HepG2 (cell line): ENCODE data around the gene TXN. TPM values are rescaled to one million over a fixed set of nuclear protein-coding genes. Genes with fewer than 3 reads are reported as not detected.

ENCODE experiments used
- BCL6 ChIP-seq: IDR thresholded peaks from 2 replicates; pipeline ENCODE4 v1.6.1; 2016; ENCODE audit warnings: missing genetic modification reagents, missing compliant biosample characterization
- CBX2 ChIP-seq, 2 experiments: fragments of 200-600 bp in 1 of 2; sonication (generic); formaldehyde crosslinking in 1 of 2; IDR thresholded peaks; 2 replicates each; pipeline versions ENCODE4 v1.7.0 to v1.8.1; 2018 to 2022; ENCODE audit warnings: low read depth in 2 of 2, low read length in 1 of 2, mild to moderate bottlenecking in 1 of 2, missing genetic modification reagents in 1 of 2
- CERS6 ChIP-seq: sonication (generic); formaldehyde crosslinking; IDR thresholded peaks from 2 replicates; pipeline ENCODE4 v1.5.0; 2020; ENCODE audit warnings: missing genetic modification reagents
- CHD4 ChIP-seq: fragments of 200-600 bp; sonication (generic); IDR thresholded peaks from 2 replicates; pipeline ENCODE4 v1.7.0; 2017; ENCODE audit warnings: mild to moderate bottlenecking, low read length, borderline replicate concordance
- DNMT1 ChIP-seq: sonication (generic); formaldehyde crosslinking; IDR thresholded peaks from 2 replicates; pipeline ENCODE4 v1.5.1; 2020; ENCODE audit warnings: mild to moderate bottlenecking, missing genetic modification reagents
- ERF ChIP-seq: IDR thresholded peaks from 2 replicates; pipeline ENCODE4 v1.6.1; 2018; ENCODE audit warnings: missing biosample characterization, missing genetic modification reagents
- FIP1L1 ChIP-seq: fragments of 200-400 bp; formaldehyde crosslinking; IDR thresholded peaks from 2 replicates; pipeline ENCODE4 v1.6.1; 2018; ENCODE audit warnings: low read depth, mild to moderate bottlenecking, low read length, moderate library complexity, borderline replicate concordance; ENCODE audit not compliant: insufficient read depth
- HES4 ChIP-seq: sonication (generic); formaldehyde crosslinking; IDR thresholded peaks from 2 replicates; pipeline ENCODE4 v1.9.0; 2021; ENCODE audit warnings: mild to moderate bottlenecking, missing genetic modification reagents, borderline replicate concordance
- HMGXB4 ChIP-seq, 2 experiments: sonication (generic) in 1 of 2; formaldehyde crosslinking in 1 of 2; IDR thresholded peaks; 2 replicates each; pipeline versions ENCODE4 v1.4.0 to v1.6.1; 2018 to 2020; ENCODE audit warnings: missing genetic modification reagents in 2 of 2, borderline replicate concordance in 1 of 2, low read depth in 1 of 2, mild to moderate bottlenecking in 1 of 2, missing biosample characterization in 1 of 2
- IKZF1 ChIP-seq: fragments of 450-650 bp; IDR thresholded peaks from 2 replicates; pipeline ENCODE4 v1.7.1; 2016
- IRF9 ChIP-seq: sonication (generic); formaldehyde crosslinking; IDR thresholded peaks from 2 replicates; pipeline ENCODE4 v1.8.0; 2022; ENCODE audit warnings: missing genetic modification reagents, mild to moderate bottlenecking, borderline replicate concordance
- KLF15 ChIP-seq: sonication (generic); formaldehyde crosslinking; IDR thresholded peaks from 2 replicates; pipeline ENCODE4 v1.8.1; 2023; ENCODE audit warnings: borderline replicate concordance, mild to moderate bottlenecking, inconsistent platforms, missing genetic modification reagents, mixed read lengths
- NAIF1 ChIP-seq: sonication (generic); formaldehyde crosslinking; IDR thresholded peaks from 2 replicates; pipeline ENCODE4 v1.5.0; 2020; ENCODE audit warnings: mild to moderate bottlenecking, missing genetic modification reagents, borderline replicate concordance
- SIN3A ChIP-seq: IDR thresholded peaks from 2 replicates; pipeline ENCODE4 v1.6.1; 2011; ENCODE audit warnings: low read depth, mild to moderate bottlenecking, control low read depth, low read length, borderline replicate concordance
- SRSF9 ChIP-seq: fragments of 200-400 bp; formaldehyde crosslinking; IDR thresholded peaks from 2 replicates; pipeline ENCODE4 v1.6.1; 2018; ENCODE audit warnings: borderline replicate concordance, mild to moderate bottlenecking, low read depth, low read length; ENCODE audit not compliant: insufficient read depth, poor library complexity, severe bottlenecking
- TRAFD1 ChIP-seq: sonication (generic); formaldehyde crosslinking; IDR thresholded peaks from 2 replicates; pipeline ENCODE4 v1.5.1; 2020; ENCODE audit warnings: missing genetic modification reagents, mild to moderate bottlenecking, borderline replicate concordance
- ZMAT5 ChIP-seq: sonication (generic); formaldehyde crosslinking; IDR thresholded peaks from 2 replicates; pipeline ENCODE4 v1.5.0; 2020; ENCODE audit warnings: mild to moderate bottlenecking, low read depth, missing genetic modification reagents, borderline replicate concordance
- ZNF264 ChIP-seq: sonication (generic); formaldehyde crosslinking; IDR thresholded peaks from 2 replicates; pipeline ENCODE4 v1.4.0; 2020; ENCODE audit warnings: missing genetic modification reagents
- ZNF614 ChIP-seq: IDR thresholded peaks from 2 replicates; pipeline ENCODE4 v1.6.1; 2018; ENCODE audit warnings: missing biosample characterization, missing genetic modification reagents, inconsistent platforms, borderline replicate concordance
- ZNF629 ChIP-seq: sonication (generic); formaldehyde crosslinking; conservative IDR thresholded peaks from 2 replicates; pipeline ENCODE4 v1.5.0; 2020; ENCODE audit warnings: missing genetic modification reagents
- ZNF7 ChIP-seq: IDR thresholded peaks from 2 replicates; pipeline ENCODE4 v1.6.1; 2016; ENCODE audit warnings: missing biosample characterization, missing genetic modification reagents
- ZSCAN22 ChIP-seq: sonication (generic); formaldehyde crosslinking; IDR thresholded peaks from 2 replicates; pipeline ENCODE4 v1.4.0; 2020; ENCODE audit warnings: mild to moderate bottlenecking, missing genetic modification reagents
- polyA plus RNA-seq, 8 experiments: library from polyadenylated mRNA; depleted of rRNA in 3 of 8; stranded (reverse) in 7 of 8; unstranded in 1 of 8; fragments of >200 nt; fragmentation: Illumina TruSeq in 4 of 8; extraction: Trizol in 4 of 8; gene quantifications; 2 replicates each; pipeline versions ENCODE4 v1.2.1 to v1.2.3, GENCODE V29; 2011 to 2016; ENCODE audit warnings: low read depth in 4 of 8, missing spikeins in 1 of 8, mixed read lengths in 1 of 8; ENCODE audit not compliant: insufficient read depth in 1 of 8
- total RNA-seq, 5 experiments: library from RNA; depleted of rRNA; stranded (reverse); fragments of >200 nt; fragmentation: Illumina TruSeq; extraction: Trizol; gene quantifications; 2 replicates each; pipeline ENCODE4 v1.2.3, GENCODE V29; 2016; ENCODE audit warnings: low read depth in 1 of 5

The TXN gene
- total and polyA plus RNA-seq, 2 of the 13 experiments (the other 11 are each of a cell fraction or from before 2014, with no cell fraction given) = 364 to 470 TPM

- TF ChIP-seq ZSCAN22 (no peak), ZNF629 (CRISPR knock-in tag) (no peak), HMGXB4 (CRISPR knock-in tag; IDR thresholded peaks at IDR 0.05; ENCODE audit: borderline replicate concordance in 1 of 2, low read depth in 1 of 2) (peak; percentile 68 to 69; a peak in 1 of 4 replicates), BCL6 (CRISPR knock-in tag) (peak; percentile 94), HES4 (CRISPR knock-in tag) (no peak), CERS6 (CRISPR knock-in tag) (no peak), KLF15 (CRISPR knock-in tag) (0 out of 2 replicates have a peak, but pooled peaks have one; percentile 37), ERF (CRISPR knock-in tag) (peak; percentile 44; the same call in 1 of the 2 replicates), ZNF7 (no peak), SRSF9 (no peak), ZNF614 (CRISPR knock-in tag) (peak; percentile 14; the same call in 1 of the 2 replicates), IRF9 (CRISPR knock-in tag) (0 out of 2 replicates have a peak, but pooled peaks have one; percentile 11), ZMAT5 (CRISPR knock-in tag) (no peak), IKZF1 (no peak), SIN3A (no peak), DNMT1 (CRISPR knock-in tag) (no peak), TRAFD1 (no peak), CBX2 (IDR thresholded peaks at IDR 0.05; ENCODE audit: low read depth, low read length) (no peak), CBX2 (CRISPR knock-in tag; IDR thresholded peaks at IDR 0.05; ENCODE audit: low read depth) (no peak), CHD4 (no peak; the same call in 1 of the 2 replicates), FIP1L1 (0 out of 2 replicates have a peak, but pooled peaks have one; percentile 21), ZNF264 (CRISPR knock-in tag) (peak; percentile 72; the same call in 1 of the 2 replicates), NAIF1 (CRISPR knock-in tag) (no peak)
Observed at GRCh38 chr9:110256380-110257096, at the start of gene TXN (continued).
